DMS53 (cell line): Measurements from ENCODE around the gene RFX5.
"Not testable (repeated sequence)": the region's sequence is repeated elsewhere in the genome, so short reads cannot be mapped to it uniquely, and the experiment has no call there.

Source experiments
- DNase-seq: peaks from one replicate; lab custom pipeline; 2025; lab: John Stamatoyannopoulos, UW

The RFX5 gene

DNA sequence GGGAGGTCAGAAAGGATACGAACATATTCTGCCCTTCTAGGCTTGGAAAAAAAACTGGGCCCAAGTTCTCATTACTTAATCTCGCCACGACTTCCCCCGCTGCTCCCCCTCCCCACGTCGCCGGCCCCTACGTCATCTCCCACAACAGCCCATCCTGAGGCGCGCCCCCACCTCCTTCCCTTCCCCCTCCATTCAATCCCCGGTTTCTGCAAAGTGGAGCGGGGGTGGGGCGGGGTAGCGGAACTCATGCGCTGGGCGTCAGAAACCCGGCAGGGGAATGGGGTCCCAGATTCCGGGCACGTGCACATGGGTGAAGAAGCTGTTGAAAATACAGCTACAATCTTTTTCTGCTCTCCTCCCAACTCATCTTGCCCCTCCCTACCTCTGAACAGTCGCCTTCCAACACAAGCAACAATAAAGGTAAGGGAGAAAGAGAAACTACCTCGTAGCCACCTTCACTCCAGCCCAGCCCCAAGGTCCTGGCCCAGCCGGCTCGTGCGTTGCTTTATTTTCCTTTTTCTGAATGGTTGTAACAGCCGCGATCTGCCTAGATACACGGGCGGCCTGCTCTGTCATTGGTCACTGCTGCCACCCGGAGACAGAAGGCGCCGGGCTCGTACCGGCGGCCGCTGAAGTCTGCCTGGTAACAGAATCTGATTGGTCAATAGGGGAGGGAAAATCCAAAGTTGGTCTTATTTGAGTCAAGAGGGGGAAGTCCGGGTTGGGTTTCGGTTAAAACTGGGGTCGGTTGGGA is at the start of gene RFX5:
Gene RFX5 (minus strand): TSS at position 484 of the 754 bp plus-strand sequence. CDS start 932 bp downstream, outside the sequence.
- peak; percentile 98 for DNase-seq

DNA sequence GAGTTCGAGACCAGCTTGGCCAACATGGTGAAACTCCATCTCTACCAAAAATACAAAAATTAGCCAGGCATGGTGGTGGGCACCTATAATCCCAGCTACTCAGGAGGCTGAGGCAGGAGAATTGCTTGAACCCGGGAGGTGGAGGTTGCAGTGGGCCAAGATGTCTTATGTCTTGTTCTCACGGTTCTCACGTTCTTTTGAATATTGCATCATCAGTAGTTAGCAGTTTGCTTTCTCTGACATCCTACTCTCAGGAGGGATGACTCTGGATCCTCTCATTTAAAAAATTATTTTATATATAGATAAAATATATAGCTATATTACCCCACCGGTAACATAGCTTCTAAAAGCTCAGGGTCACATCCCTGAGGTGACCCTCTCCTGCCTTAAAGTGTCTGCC is 49.2 kb upstream of the RFX5 start:
- not testable (repeated sequence) for DNase-seq

DNA sequence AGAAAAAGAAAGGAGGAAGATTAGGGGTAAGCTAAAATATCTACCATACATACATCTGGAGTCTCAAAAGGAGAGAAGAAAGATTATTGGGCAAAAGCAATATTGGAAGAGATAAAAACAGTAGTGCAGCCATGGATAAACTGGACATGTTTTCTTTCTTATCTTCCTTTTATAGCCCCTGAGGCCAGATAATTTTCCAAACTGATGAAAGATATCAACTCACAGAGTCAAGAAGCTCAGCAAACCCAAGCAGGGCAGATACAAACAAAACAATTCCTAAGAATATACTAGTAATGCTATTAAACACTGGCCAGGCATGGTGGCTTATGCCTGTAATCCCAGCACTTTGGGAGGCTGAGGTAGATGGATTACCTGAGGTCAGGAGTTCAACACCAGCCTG is 46.5 kb upstream of the RFX5 start:
- no peak for DNase-seq

DNA sequence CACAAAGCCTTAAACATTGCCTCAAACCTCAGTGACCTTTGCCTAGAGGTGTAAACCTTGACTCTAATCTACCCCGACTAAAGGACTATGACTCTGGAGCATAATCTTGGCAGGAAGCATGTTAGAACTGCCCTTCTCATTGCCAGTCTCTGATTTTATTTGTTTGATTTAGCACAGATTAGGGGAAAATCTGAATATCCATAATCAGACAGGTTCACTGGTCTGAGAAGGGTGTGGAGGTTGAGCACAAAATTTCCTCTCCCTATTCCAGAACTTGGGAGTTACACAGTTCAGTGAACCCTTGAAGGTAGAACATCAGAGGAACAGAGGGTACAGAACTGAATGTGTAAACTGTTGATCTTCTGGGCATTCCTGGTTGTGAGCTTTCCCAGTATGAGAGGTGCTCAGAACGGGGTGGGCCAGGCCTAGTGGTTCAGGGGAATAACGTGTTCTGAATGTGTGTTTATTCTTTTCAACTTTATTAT is 44.1 kb upstream of the RFX5 start:
- no peak for DNase-seq

DNA sequence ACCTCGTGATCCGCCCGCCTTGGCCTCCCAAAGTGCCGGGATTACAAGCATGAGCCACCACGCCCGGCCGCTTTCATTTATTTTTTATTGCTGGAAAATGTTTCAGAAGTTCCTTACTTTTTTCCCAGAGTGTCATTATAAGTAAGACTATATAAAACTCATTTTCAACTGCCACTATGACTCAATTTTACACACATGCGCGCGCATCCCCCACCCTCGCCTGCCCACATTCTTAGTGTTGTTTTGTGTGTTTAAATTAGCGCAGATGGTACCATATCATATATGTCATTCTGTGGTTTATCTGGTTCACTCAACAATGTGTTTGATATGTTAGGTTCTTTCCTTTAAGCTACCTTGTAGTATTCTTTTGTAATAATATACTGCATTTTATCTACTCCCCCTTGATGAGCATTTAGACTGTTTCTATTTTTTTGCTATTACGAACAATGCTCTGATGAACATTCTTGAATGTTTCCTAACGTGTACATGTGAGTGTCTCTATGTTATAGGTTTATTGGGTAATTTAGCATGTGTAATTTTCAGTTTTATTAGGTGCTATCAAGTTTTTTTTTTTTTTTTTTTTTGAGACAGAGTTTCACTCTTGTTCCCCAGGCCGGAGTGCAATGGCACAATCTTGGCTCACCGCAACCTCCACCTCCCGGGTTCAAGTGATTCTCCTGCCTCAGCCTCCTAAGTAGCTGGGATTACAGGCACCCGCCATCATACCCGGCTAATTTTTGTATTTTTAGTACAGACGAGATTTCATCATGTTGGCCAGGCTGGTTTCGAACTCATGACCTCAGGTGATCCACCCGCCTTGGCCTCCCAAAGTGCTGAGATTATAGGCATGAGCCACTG is 43.4 kb upstream of the RFX5 start:
- DNase-seq, result not testable (repeated sequence)

DNA sequence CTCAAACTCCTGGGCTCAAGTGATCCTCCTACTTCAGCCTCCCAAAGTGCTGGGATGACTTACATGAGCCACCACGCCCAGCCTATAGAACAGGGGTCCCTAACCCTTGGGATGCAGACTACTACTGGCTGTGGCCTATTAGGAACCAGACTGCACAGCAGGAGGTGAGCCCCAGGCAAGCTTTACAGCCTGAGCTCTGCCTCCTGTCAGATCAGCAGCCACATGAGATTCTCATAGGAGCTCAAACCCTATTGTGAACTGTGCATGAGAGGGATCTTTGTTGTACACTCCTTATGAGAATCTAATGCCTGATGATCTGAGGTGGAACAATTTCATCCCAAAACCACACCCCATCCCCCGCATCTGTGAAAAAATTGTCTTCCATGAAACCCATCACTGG is 39.0 kb upstream of the RFX5 start:
- no peak for DNase-seq

DNA sequence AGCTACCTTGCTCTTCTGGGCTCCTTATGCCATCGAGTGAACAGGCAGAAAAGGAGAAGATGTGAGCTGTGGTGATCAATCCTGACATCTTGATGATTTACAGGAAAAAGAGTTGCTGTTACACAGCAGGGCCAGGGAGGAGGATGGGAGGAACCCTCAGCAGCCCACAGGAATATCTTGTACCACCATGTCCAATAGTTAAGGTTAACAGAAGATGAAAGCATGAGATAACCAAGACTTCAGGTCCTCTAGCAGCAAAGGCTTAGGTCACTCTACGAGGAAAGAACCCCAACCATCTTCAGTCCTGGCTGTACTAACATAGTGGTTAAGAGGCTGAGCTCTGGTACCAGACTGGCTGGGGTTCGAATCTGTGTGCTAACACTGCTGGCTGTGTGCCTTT is 37.5 kb upstream of the RFX5 start:
- no peak for DNase-seq

DNA sequence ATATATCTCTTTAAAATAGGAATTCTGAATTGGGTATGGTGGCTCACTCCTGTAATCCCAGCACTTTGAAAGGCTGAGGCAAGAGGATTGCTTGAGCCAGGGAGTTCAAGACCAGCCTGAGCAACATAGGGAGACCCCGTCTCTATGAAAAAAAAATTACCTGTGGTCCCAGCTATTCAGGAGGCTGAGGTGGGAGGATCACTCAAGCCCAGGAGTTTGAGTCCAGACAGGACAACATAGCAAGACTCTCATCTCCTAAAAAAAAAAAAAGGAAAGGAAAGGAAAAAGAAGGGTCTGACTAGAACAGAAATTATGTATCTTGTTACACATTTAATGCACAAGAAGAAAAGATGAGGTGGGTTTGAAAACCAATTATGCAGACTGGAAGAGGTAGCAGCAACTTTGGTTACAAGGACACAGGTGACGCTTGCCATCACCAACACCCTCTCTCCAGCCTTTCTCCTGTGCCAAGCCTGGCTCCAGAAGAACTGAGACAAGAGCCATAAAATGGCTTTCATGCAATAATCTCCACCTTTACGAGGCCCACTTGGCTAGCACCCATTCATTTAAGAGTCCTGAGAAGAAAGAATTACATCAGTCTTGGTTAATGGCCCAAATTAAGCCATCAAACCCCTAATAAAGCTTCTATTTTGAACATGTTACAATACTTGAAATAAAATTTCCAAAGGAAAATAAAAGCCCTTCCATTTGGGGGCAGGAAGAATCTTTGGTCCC is 30.3 kb upstream of the RFX5 start:
- DNase-seq, result no peak

DNA sequence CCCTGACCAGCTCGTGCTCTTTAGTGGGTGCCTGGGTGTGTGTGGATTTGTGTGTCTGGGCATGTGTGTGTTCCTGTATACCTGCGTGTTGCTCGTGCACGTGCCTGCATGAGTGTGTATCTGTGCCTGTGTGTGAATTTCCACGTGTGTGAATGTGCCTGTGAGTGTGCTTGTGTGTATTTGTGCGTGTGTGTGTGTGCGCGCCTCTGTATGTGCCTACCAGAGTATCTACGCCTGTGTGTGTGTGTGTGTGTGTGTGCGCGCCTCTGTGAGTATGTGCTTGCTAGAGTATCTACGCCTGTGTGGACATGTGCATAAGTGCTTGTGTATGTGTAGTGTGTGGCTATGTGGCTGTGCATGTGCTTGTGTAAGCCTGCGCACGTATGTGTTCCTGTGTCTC is 26.1 kb upstream of the RFX5 start:
- peak; percentile 31 for DNase-seq

DNA sequence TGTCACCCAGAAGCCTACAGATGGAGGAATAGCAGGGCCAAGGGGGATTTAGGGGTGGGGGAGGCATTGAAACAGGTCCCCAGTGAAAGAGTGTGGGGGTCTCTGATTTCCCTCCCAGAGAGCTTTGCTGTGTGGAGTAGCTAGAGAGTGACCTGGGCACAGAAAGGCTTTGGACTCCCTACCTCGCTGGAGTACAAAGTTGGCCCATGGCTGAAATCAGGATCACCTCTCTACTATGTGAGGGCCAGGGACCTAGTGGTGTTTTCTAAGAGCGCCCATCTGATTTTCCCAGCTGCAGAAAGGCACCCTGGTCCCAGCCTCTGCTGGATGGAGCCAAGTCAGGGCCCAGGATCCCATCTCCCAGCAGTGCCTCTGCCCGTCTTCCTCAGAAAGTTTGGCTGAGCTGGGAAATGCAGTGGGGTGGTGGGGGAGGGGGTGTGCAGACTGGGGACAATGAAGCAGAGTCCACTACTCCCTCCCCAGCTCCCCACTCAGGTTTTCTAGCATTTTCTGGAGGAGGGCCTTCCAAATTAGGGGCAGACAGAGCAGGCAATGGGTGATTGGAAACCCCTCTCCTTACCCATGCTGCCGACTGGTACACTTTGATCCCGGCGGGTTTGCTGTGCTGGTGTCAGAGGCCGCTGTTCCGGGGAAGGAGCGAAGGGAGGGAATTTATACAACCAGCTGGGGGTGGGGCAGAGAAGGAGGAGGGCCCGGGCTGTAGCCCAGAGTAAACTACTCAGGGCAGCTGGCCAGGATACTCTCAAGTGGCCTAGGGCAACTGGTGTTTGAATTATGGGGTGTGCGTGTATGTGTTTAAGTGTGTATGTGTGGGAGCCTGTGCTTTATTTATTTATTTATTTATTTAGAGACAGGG is 25.2 kb upstream of the RFX5 start, which contains the start of gene SELENBP1:
Gene SELENBP1 (minus strand): TSS at position 648 of the 877 bp plus-strand sequence. CDS start 64 bp downstream, at position 584.
- DNase-seq, result peak; percentile 95

DNA sequence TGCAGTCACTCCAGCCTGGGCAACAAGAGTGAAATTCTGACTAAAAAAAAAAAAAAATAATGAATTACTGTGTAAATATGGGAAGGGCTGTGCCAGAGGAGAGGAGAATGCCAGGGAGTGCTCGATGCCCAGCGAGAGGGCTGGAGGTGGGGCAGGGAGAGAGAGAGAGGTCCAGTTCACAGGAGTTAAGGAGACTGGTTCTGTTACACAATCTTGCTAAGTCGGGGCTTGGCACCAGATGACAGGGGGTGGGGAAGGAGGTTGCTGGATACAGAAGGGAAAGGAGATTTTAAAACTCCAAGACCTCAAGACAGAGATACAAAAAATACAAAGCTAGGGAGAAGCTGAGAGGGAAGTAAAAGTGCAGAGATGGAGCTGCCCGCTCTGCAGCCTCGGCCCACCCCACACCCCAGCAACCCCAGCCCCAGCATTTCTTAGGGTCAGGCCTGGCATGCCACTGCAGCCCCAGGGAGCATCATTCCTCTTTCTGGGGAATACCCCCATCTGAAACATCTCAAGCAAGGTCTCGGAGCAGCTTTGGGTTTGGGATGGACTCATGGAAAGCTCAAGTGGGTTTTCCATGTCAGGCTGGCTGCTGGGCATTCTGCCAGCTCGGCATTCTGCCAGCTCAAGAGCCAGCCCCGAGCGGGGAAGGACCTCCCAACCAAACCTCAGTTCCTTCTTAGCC is 24.5 kb upstream of the RFX5 start:
- DNase-seq, result peak; percentile 79

DNA sequence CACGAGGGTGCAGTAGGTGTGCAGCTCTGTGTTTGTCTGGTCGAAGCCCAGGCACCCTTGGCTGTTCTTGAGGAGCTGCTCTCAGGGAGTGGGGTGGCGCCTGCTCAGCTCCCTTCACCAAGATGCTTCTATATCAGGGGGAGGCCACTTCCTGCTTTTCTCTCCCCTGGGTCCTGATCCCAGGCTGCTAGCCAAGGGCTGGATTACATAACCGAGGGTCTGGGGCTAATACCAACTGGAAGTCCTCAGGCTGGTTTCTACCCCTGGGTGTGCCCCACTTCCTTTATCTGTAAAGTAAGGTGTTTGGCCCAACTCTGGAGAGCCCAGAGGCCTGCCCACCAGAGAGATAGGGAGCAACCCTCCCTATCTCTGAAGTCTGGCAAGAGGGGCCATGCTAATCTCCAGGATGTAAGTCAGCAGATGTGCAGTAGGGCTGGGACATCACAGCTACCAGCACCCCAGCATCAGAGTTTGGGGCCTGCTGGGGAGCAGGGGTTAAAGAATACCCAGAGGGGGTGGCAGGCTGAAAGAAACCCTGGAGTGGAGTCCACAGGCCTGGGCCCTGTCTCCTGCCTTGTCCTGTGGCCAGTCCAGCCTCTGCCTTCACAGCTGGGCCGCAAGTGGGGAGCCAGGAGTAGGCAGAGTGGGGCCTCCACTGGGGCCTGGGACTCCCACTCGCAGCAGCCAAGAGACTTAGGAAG is 23.3 kb upstream of the RFX5 start:
- DNase-seq, result no peak

DNA sequence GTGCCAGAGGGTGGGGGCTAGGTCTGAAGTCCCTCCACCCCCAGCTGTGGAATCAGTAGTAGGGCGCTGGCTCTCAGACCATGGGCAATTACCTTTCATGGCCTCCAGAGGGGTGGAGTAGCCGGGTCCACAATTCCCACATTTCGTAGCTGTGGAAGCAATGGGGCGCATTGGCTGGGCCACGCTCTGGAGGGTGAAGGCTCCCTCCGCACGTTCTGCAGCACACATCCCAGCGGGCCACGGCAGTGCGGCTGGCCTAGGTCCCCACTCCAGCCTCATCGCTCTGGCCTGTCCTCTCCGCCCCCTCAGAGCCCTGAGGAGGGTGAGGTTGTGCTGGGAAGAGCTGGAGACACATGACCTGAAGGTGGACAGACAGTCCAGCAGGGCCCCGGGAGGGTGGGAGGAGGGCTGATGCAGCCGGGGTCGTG is 22.6 kb upstream of the RFX5 start:
- DNase-seq, result no peak

DNA sequence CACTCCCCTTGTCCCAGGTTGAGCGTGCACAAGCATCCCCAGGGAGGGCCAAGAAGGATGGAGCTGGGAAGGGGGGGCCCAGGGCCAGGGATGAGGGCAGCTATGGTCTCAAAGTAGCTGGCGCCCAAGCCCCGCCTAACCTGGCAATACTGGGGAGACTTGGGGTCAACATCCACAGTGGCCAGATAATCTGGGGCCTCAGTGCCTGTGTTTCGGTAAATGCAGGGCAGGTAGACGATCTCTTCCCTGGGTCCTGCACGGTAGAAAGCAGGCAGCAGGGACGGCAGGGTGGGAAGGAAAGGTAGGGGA is 22.2 kb upstream of the RFX5 start:
- no peak for DNase-seq

DNA sequence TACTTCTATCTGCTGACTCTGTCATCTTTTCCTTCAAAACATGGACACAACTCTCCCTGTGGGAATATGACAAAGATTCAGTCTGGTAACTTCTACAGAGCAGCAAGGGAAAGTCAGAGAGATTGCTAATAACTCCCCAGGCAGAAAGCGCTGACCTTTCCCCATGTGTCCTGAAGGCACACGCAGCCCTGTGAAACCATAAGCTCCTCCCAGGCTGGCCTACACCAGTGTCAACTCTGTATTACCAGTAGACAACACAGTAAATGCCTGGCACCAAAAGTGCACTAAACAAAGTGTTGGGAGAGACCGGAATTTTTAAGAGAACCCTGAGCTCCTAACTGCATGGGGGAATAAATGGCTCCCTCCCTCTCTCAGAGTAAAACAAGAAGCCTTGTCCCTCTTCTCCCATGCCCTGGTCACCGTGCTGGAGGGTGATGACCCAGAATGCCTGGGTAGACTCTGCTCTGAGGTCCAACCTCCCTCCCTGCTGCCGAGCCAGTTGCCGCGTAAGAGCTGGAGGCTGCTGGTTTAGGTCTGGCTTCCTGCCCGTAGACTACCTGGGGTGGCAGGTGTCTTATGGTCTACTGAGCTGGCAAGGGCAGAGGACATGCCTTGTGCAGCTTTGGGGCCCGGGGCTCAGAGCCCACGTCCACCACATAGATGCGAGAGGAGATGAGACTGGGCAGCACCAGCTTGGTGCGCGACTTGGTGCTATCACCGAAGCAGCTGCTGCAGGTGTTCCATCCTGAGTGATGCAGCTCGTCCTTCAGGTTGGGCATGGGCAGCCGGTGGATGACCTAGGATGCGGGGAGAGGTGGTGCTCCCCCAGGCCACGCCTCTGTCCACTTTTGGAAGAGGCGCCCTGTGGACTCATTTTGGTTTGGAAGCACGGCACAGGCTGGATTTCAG is 21.6 kb upstream of the RFX5 start:
- peak; percentile 19 for DNase-seq

DNA sequence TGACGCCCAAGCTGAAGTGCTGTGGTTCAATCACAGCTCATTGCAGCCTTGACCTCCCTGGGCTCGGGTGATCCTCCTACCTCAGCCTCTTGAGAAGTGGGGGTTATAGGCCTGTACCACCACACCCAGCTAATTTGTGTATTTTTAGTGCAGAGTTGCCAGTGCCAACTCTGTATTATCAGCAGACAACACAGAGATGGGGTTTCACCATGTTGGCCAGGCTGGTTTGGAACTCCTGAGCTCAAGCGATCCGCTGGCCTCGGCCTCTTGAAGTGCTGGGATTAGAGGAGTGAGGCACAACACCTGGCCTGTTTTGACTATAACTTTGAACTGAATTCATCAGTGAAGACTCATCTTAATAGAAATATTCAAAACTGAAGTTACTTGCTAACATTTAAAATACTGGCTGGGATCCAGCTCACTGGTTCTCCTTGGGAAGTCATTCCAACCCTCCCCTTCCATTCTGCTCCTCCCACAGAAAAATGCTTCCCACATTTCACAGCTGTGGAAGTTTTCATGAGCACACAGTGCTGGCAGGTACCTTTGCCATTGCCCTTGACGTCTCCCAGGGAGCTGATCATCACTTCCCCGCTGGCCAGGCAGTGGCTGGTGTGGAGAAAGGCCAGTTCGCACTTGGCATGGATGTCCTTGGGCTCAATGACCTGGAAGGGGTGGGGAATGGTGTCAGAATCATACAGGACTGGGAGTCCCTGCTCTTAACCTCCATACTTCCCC is 20.8 kb upstream of the RFX5 start:
- DNase-seq, result no peak

DNA sequence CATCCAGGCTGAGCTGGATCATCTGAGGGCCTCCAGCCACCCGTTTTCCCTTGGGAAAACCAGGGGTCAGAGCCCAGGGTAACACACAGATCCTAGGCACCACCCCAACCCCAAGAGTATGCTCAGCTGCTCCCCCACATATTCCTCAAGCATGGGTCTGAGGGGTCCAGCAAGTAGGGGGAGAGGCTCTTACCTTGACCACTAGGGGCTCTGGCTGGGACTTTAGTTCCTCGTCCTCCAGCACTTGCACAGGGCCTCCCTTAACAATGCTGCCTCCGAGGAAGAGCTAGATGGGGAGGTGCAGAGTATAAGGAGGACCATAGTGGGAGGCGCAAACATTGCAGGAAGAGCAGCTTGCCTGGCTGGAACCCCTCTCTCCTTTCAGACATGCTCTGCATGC is 17.9 kb upstream of the RFX5 start:
- no peak for DNase-seq
